Tibial nerve (tissue), 4 donors: Measurements from ENCODE around the gene TMEM178B.

Experiments used
- CTCF ChIP-seq, 5 experiments: fragments of 200-600 bp in 3 of 5; fragments of 450-650 bp in 2 of 5; sonication (generic) in 3 of 5; IDR thresholded peaks; one replicate each; pipeline ENCODE4 v1.5.1; 2016 to 2019; ENCODE audit warnings: antibody characterized with exemption in 5 of 5, mild to moderate bottlenecking in 3 of 5, moderate library complexity in 2 of 5
- EP300 ChIP-seq, 2 donors: sonication (generic); formaldehyde crosslinking; IDR thresholded peaks; one replicate each; pipeline ENCODE4 v1.6.1; 2017; ENCODE audit warnings: antibody characterized with exemption in 2 of 2, mild to moderate bottlenecking in 1 of 2
- POLR2A ChIP-seq, 2 donors: fragments of 450-650 bp; IDR thresholded peaks; one replicate each; pipeline ENCODE4 v1.6.1; 2017; ENCODE audit warnings: antibody characterized with exemption in 2 of 2, mild to moderate bottlenecking in 2 of 2, moderate library complexity in 2 of 2

GRCh38 chr7:141452911-141453310, 379.0 kb downstream of the TMEM178B start:
- TF ChIP-seq CTCF (IDR thresholded peaks at IDR 0.05) (no peak), POLR2A (IDR thresholded peaks at IDR 0.05) (no peak), EP300 (IDR thresholded peaks at IDR 0.05) (no peak)
